GM20431 (cell line): ENCODE results near the gene OGG1.

Experiments
- in situ Hi-C: fragments of 300-500 bp; cut with MseI, MboI; formaldehyde crosslinking; loops from one replicate; pipeline ENCODE4 v1.15.0; 2020; ENCODE audit warnings: low sequenced_read_pairs; ENCODE audit not compliant: unreplicated experiment

The OGG1 gene

GRCh38 chr3:9727041-9727595, 22.6 kb upstream of the OGG1 start:
- in situ Hi-C loops: no loop called here

DNA sequence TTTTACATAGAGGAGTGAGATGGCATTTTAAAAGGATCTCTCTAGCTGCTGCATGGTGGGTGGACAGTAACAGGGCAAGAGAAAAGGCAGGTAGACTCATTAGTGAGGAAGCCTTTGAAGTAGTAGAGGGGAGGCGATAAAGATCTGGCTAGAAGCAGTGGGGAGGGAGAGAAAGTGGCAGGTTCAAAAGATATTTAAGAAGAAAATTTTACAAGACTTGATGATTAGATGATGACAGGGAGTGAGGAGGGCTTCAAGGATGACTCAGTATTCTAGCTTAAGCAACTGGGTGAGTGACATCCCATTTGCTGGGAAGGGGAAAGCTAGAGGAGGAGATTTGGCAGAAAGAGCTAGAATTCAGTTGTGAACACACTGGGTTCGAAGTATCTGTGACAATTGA, 22.0 kb upstream of the OGG1 start:
- in situ Hi-C loops: no loop called here

DNA sequence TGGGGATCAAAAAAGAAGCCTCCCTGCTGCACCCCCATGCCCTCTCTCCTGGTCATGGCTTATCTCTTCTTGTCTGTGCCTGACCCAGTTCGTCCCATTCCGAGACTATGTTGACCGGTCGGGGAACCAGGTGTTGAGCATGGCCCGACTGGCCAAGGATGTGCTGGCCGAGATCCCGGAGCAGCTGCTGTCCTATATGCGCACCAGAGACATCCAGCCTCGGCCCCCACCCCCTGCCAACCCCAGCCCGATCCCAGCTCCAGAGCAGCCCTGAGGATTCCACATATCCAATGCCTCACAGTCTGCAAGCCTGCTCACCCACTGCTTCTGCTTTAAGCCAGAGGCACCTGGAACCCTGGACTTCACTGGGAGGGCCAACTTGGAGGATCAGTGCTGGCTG, 20.3 kb upstream of the OGG1 start:
- in situ Hi-C loops: no loop called here

DNA sequence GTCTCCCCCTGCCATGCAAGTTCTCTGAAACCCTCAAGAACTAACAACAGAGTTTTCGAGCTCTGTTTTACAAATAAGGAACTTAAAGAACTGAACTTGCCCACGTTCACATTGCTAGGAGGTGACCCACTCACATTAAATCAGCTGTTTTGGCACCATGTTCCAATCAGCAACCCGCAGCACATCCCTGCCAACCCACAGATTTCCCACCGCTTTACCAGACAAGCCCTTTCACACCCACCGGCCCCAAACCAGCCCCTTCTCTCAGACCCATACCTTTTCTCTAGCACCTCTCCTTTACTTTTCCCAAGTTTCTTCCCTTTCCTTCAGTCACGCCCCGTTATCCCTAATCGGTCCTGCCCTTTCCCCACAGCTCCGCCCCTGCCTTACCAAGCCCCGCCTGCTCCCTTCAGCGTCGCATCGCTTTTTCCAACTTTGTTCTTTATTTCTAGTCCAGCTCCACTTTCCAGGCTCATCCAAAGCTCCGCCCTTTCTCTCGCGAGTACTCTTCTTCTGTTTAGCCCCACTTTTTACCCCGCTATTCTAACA, 19.0 kb upstream of the OGG1 start:
- in situ Hi-C loops: no loop called here

GRCh38 chr3:9731206-9732079, 18.3 kb upstream of the OGG1 start, which contains the start of gene BRPF1:
BRPF1 (plus strand) TSS chr3:9731735; CDS start chr3:9734141, 2,406 bp downstream.
- in situ Hi-C loops: no loop called here

- in situ Hi-C loops: no loop called here
Measured at GRCh38 chr3:9732080-9732739, 17.5 kb upstream of the OGG1 start.

DNA sequence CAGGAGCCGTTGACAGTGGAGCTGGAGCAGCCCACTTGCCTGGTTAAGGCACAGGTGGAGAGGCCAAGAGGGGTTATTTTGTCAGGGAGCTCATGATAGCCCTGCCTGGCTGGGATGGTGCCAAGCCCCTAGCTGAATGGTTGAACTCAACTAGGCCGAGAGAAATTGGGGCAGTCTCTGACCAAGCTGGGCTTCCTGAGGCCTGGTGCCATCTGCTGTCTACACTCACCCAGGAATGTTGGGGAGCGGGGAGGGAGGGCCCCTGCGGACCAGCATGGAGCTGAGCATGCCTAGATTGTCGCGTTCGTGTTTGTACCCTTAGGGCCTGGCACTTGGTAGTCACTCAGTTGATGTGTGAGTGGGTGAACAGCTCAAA, 17.0 kb upstream of the OGG1 start:
- in situ Hi-C loops: no loop called here

- in situ Hi-C loops: no loop called here
Measured at GRCh38 chr3:9736831-9737230, 12.9 kb upstream of the OGG1 start.

GRCh38 chr3:9739181-9739580, 10.6 kb upstream of the OGG1 start:
- in situ Hi-C loops: no loop called here

- in situ Hi-C loops: no loop called here
Measured at GRCh38 chr3:9742560-9742959, 7.2 kb upstream of the OGG1 start.

- in situ Hi-C loops: no loop called here
Measured at GRCh38 chr3:9743548-9743947, 6.2 kb upstream of the OGG1 start.

- in situ Hi-C loops: no loop called here
Measured at GRCh38 chr3:9744162-9744561, 5.6 kb upstream of the OGG1 start.

GRCh38 chr3:9745521-9745920, 4.2 kb upstream of the OGG1 start:
- in situ Hi-C loops: no loop called here

DNA sequence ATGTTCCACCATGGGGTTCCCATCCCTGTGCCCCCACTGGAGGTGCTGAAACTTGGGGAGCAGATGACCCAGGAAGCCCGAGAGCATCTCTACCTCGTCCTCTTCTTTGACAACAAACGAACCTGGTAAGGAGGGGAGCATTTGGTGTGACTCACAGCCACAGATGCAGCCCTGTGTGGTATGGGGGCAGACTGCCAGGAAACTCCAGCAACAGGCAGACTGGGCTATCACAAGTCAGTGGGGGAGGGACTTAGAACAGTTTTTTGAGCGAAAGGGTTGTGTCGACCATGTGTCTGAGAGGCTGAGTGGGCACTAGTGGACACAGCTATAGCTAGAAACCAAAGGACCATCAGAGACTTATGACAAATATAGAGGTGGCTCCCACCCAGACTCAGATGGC, 3.4 kb upstream of the OGG1 start:
- in situ Hi-C loops: no loop called here

- in situ Hi-C loops: no loop called here
Measured at GRCh38 chr3:9747267-9747666, 2.5 kb upstream of the OGG1 start.

DNA sequence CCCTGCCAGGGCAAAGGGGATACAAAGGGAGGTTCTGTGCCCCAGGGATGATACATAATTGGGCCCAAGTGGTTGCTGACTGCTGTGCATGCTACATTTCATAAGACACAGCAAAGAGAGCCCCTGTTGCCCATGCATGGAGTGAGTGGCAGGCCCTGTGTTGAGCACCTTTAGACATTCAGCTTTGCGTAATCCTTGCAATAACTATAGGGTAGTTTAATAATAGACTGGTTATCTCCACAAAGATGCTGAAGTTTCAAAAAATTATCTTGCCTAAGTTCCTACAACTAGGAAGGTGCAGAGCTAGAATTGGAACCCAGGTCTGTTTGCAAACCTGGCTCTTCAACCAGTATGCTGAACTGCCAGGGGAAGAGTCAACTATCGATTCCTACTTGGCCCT, 1.7 kb upstream of the OGG1 start:
- in situ Hi-C loops: no loop called here

DNA sequence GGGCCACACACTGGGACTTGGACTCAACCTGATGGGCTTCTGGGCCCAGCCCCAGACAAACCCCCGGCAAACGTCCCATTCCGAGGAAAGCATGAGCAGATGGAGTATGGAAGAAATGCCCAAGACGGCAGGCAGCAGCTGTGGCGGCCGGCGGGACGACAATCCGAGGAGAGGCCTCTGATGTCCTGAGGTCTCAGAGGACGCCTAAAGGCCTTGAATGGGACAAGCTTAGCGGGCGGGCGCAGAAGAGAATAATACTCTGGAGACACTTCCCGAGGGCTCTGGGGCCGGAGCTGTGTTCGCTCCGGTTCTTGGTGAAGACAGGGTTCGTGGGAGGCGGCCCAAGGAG, 482 bp upstream of the OGG1 start:
- in situ Hi-C loops: no loop called here

- in situ Hi-C loops: no loop called here
Measured at GRCh38 chr3:9750556-9751411, 1.0 kb downstream of the OGG1 start.

GRCh38 chr3:9754678-9755077, 4.9 kb downstream of the OGG1 start:
- in situ Hi-C loops: no loop called here

DNA sequence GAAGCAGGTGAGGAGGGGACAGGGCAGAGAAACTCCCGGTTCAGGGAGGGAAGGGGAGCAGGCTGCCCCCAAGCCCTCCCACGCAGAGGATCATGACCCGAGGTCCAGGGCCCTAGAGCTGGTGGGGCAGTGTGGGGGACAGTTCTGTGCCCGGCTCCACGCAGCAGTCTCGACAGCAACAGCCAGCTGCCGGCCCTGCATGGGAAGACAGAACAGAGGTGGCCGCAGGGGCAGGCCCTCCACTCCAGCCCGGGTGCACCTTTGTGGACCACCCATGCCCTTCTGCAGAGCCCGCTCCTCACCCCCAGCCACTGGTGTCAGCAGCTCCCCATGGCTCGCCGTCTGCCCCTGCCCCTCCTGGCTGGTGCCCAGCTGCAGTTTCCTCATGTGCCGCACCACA, 7.7 kb downstream of the OGG1 start:
- in situ Hi-C loops: no loop called here
